ENCODE data around the gene SYNGR2. TPM values are rescaled to one million over a fixed set of nuclear protein-coding genes. Genes with fewer than 3 reads are reported as not detected.
A peak's percentile ranks its signal among the peaks of the same experiment; 100 is the strongest.

SYNGR2 gene
- total RNA-seq, 1 donor = 3.3 TPM

- TF ChIP-seq CTCF (IDR thresholded peaks at IDR 0.05; ENCODE audit: extremely low read depth, low read depth, low read length) = peak; percentile 56
- H3K79me2 ChIP-seq (ENCODE audit: insufficient read depth, low read length) = peaks cover 12% of the 10 kb centered on the region
- peaks cover 3% of the 10 kb centered on the region for H4K20me1 ChIP-seq (ENCODE audit: insufficient read depth, low read length)
- H3K27ac ChIP-seq (ENCODE audit: low read depth, low read length) = peak within 1 kb of the TSS; percentile 65
- H3K4me3 ChIP-seq (ENCODE audit: insufficient read depth, low read length) = peak within 1 kb of the TSS; percentile 94
- H2AFZ ChIP-seq (ENCODE audit: low read length) = peak within 1 kb of the TSS; percentile 95
- H3K9me3 ChIP-seq (ENCODE audit: low read depth, low read length) = no peaks in the 10 kb centered on the region
- DNase-seq (ENCODE audit: insufficient read length, low spot score, missing footprints) = peak; percentile 100
- peaks cover 4% of the 10 kb centered on the region for H3K36me3 ChIP-seq (ENCODE audit: insufficient read depth, low read length)
- H3K27me3 ChIP-seq (ENCODE audit: insufficient read depth, low read length) = no peaks in the 10 kb centered on the region
- H3K4me2 ChIP-seq (ENCODE audit: insufficient read depth, low read length) = peak within 1 kb of the TSS; percentile 97
- peaks cover 13% of the 10 kb centered on the region for H3K4me1 ChIP-seq (ENCODE audit: insufficient read depth, low read length)
Measured at GRCh38 chr17:78186692-78187595, 18.6 kb downstream of the SYNGR2 start, which contains the start of the genes AFMID and TK1. Gene AFMID, plus strand, starts transcription at chr17:78187362. Its CDS starts 9 bp downstream, at chr17:78187371. Gene TK1, minus strand, starts transcription at chr17:78187052. Its CDS starts 58 bp downstream, at chr17:78186994.

GRCh38 chr17:78196716-78197115 lies 28.3 kb downstream of the SYNGR2 start:
- Histone ChIP-seq H3K27ac (ENCODE audit: low read depth, low read length) (no peak overlapping the region), H2AFZ (ENCODE audit: low read length) (no peak overlapping the region), H3K4me1 (ENCODE audit: insufficient read depth, low read length) (no peaks in the 10 kb centered on the region), H4K20me1 (ENCODE audit: insufficient read depth, low read length) (no peaks in the 10 kb centered on the region), H3K4me3 (ENCODE audit: insufficient read depth, low read length) (no peak overlapping the region), H3K27me3 (ENCODE audit: insufficient read depth, low read length) (no peaks in the 10 kb centered on the region), H3K4me2 (ENCODE audit: insufficient read depth, low read length) (no peak overlapping the region), H3K79me2 (ENCODE audit: insufficient read depth, low read length) (no peaks in the 10 kb centered on the region), H3K36me3 (ENCODE audit: insufficient read depth, low read length) (peaks cover 19% of the 10 kb centered on the region), H3K9me3 (ENCODE audit: low read depth, low read length) (no peaks in the 10 kb centered on the region)
- no peak for TF ChIP-seq CTCF (IDR thresholded peaks at IDR 0.05; ENCODE audit: extremely low read depth, low read depth, low read length)
- no peak for DNase-seq (ENCODE audit: insufficient read length, low spot score, missing footprints)

GRCh38 chr17:78197147-78197832 lies 28.9 kb downstream of the SYNGR2 start:
- H3K4me3 ChIP-seq (ENCODE audit: insufficient read depth, low read length) = no peak overlapping the region

More at GRCh38 chr17:78197147-78197832, 28.9 kb downstream of the SYNGR2 start:
- no peaks in the 10 kb centered on the region for H4K20me1 ChIP-seq (ENCODE audit: insufficient read depth, low read length)
- no peaks in the 10 kb centered on the region for H3K9me3 ChIP-seq (ENCODE audit: low read depth, low read length)
- H3K4me2 ChIP-seq (ENCODE audit: insufficient read depth, low read length) = no peak overlapping the region
- H3K27ac ChIP-seq (ENCODE audit: low read depth, low read length) = no peak overlapping the region
- peaks cover 19% of the 10 kb centered on the region for H3K36me3 ChIP-seq (ENCODE audit: insufficient read depth, low read length)
- no peaks in the 10 kb centered on the region for H3K4me1 ChIP-seq (ENCODE audit: insufficient read depth, low read length)
- peak; percentile 19 for DNase-seq (ENCODE audit: insufficient read length, low spot score, missing footprints)
- no peaks in the 10 kb centered on the region for H3K79me2 ChIP-seq (ENCODE audit: insufficient read depth, low read length)
- H2AFZ ChIP-seq (ENCODE audit: low read length) = no peak overlapping the region
- no peaks in the 10 kb centered on the region for H3K27me3 ChIP-seq (ENCODE audit: insufficient read depth, low read length)
- TF ChIP-seq CTCF (IDR thresholded peaks at IDR 0.05; ENCODE audit: extremely low read depth, low read depth, low read length) = no peak
